Vagina (tissue), 2 donors: ENCODE data around the gene MAST4. TPM values are rescaled to one million over a fixed set of nuclear protein-coding genes. Genes with fewer than 3 reads are reported as not detected.
A peak's percentile ranks its signal among the peaks of the same experiment; 100 is the strongest.

ENCODE experiments used
- DNase-seq, 2 donors: peaks; one replicate each; pipeline ENCODE4 v3.0.0-alpha.2; 2017; ENCODE audit errors: extremely low spot score in 2 of 2
- H3K27ac ChIP-seq: fragments of 200-600 bp; sonication (generic); one replicate; pipeline ENCODE4 v1.5.1; 2019
- H3K27me3 ChIP-seq: fragments of 200-600 bp; sonication (generic); one replicate; pipeline ENCODE4 v1.5.1; 2019
- H3K36me3 ChIP-seq, 2 donors: fragments of 200-600 bp; sonication (generic); one replicate each; pipeline ENCODE4 v1.5.1; 2017 to 2019
- H3K4me1 ChIP-seq: fragments of 200-600 bp; sonication (generic); one replicate; pipeline ENCODE4 v1.5.1; 2019
- H3K4me3 ChIP-seq, 2 donors: fragments of 200-600 bp; sonication (generic); 1 replicate in 1 of 2; 2 replicates in 1 of 2; pipeline ENCODE4 v1.5.1; 2016 to 2019
- H3K9me3 ChIP-seq: fragments of 200-600 bp; sonication (generic); one replicate; pipeline ENCODE4 v1.5.1; 2019
- POLR2A ChIP-seq, 2 donors: fragments of 450-650 bp; IDR thresholded peaks; one replicate each; pipeline ENCODE4 v1.6.1; 2017; ENCODE audit warnings: antibody characterized with exemption in 2 of 2, mild to moderate bottlenecking in 2 of 2, moderate library complexity in 2 of 2
- POLR2AphosphoS5 ChIP-seq, 2 donors: sonication (generic); formaldehyde crosslinking; IDR thresholded peaks; one replicate each; pipeline ENCODE4 v1.9.0; 2017; ENCODE audit warnings: antibody characterized with exemption in 2 of 2, mild to moderate bottlenecking in 2 of 2, low read depth in 1 of 2; ENCODE audit not compliant: insufficient read depth in 1 of 2
- intact Hi-C: fragments of 100-400 bp; cut with DNase I; formaldehyde crosslinking; loops from one replicate; pipeline ENCODE4 v1.15.1; 2023
- total RNA-seq: library from RNA; depleted of rRNA; stranded (reverse); fragments of >200 nt; gene quantifications from one replicate; pipeline ENCODE4 v1.2.3, GENCODE V29; 2016
- TF ChIP-seq, protein P1 (sequence below), 3 experiments: fragments of 450-650 bp in 2 of 3; fragments of 200-600 bp in 1 of 3; sonication (generic) in 1 of 3; IDR thresholded peaks; one replicate each; pipeline ENCODE4 v1.5.1; 2017 to 2019; ENCODE audit warnings: antibody characterized with exemption in 3 of 3, mild to moderate bottlenecking in 2 of 3, moderate library complexity in 2 of 3

The MAST4 gene
- total RNA-seq, 1 donor from 2014 or later = 85.9 TPM

GRCh38 chr5:67028941-67029340 lies 432.7 kb downstream of the MAST4 start:
- no peak for DNase-seq
- TF ChIP-seq, protein P1, sequence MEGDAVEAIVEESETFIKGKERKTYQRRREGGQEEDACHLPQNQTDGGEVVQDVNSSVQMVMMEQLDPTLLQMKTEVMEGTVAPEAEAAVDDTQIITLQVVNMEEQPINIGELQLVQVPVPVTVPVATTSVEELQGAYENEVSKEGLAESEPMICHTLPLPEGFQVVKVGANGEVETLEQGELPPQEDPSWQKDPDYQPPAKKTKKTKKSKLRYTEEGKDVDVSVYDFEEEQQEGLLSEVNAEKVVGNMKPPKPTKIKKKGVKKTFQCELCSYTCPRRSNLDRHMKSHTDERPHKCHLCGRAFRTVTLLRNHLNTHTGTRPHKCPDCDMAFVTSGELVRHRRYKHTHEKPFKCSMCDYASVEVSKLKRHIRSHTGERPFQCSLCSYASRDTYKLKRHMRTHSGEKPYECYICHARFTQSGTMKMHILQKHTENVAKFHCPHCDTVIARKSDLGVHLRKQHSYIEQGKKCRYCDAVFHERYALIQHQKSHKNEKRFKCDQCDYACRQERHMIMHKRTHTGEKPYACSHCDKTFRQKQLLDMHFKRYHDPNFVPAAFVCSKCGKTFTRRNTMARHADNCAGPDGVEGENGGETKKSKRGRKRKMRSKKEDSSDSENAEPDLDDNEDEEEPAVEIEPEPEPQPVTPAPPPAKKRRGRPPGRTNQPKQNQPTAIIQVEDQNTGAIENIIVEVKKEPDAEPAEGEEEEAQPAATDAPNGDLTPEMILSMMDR (IDR thresholded peaks at IDR 0.05) = no peak
- TF ChIP-seq POLR2AphosphoS5 (IDR thresholded peaks at IDR 0.05; ENCODE audit: insufficient read depth in 1 of 2, low read depth in 1 of 2) (no peak), POLR2A (IDR thresholded peaks at IDR 0.05) (no peak)
- Histone ChIP-seq H3K4me1 (peaks cover 28% of the 10 kb centered on the region), H3K27me3 (no peaks in the 10 kb centered on the region), H3K4me3 (no peak overlapping the region), H3K27ac (no peak overlapping the region), H3K9me3 (no peaks in the 10 kb centered on the region), H3K36me3 (no peaks in the 10 kb centered on the region)
- intact Hi-C loops = no loop called here

DNA sequence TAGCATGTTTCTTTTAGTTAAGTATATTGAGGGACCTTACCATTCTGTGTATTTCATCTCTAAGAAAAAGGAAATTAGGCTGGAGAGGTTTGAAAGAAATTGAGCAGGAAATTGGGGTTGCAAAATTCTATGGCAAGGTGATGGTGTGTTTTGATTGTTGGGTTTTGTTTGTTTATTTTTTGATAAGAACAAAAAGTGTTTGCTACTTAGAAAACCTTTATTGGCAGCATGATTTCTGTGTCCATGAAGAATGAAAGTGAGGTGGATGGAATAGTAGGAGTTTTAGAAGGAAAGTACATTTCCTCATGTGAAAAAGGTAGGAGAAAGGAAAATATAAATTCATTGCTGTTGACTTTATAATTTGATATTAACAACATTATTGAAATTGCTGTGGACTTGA lies 433.3 kb downstream of the MAST4 start:
- intact Hi-C loops = no loop called here
- Histone ChIP-seq H3K36me3 (no peaks in the 10 kb centered on the region), H3K9me3 (no peaks in the 10 kb centered on the region), H3K27me3 (no peaks in the 10 kb centered on the region), H3K4me1 (peaks cover 28% of the 10 kb centered on the region), H3K4me3 (no peak overlapping the region), H3K27ac (no peak overlapping the region)
- TF ChIP-seq, protein P1 (IDR thresholded peaks at IDR 0.05) = no peak
- no peak for TF ChIP-seq POLR2AphosphoS5 (IDR thresholded peaks at IDR 0.05; ENCODE audit: insufficient read depth in 1 of 2, low read depth in 1 of 2)
- no peak for TF ChIP-seq POLR2A (IDR thresholded peaks at IDR 0.05)
- no peak for DNase-seq

DNA sequence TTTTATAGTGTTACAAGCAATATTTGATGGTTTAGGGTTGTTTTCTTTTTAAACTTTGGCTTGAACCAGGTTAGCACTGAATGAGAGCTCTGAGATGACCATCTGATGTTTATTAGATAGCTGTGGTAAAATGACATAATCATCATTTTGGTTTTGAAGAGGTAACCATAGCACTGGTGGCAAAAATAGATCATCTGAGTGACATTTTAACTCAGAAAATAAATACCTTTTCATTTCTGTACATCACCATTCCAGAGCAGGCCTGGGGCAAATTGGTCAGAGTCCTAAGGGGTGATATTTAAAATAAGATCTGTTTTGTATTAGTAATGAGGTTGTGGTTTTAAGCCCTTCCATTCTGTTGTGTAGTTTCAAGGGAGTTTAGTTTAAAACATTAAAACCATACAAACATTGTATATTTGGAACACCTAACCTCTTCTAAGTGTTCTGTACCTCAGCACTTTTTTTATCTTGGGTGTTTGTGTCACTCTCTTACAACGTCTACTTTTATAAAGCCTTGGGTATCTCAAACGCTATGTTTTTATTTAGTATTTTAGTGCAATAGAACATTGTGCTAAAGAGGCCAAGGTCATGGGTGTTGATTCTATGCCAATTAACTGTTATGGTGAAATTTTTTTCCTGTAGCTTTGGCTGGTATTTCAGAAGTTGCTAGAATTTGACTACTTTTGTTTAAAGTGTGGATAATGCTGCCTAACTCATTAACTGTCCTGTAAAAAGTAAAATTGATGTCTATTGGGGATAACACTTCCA lies 434.3 kb downstream of the MAST4 start:
- TF ChIP-seq, protein P1 (IDR thresholded peaks at IDR 0.05) = no peak
- TF ChIP-seq POLR2AphosphoS5 (IDR thresholded peaks at IDR 0.05; ENCODE audit: insufficient read depth in 1 of 2, low read depth in 1 of 2) (no peak), POLR2A (IDR thresholded peaks at IDR 0.05) (no peak)
- Histone ChIP-seq H3K36me3 (no peaks in the 10 kb centered on the region), H3K27me3 (no peaks in the 10 kb centered on the region), H3K27ac (no peak overlapping the region), H3K9me3 (no peaks in the 10 kb centered on the region), H3K4me1 (peaks cover 28% of the 10 kb centered on the region), H3K4me3 (no peak overlapping the region)
- no peak for DNase-seq
- intact Hi-C loops = loop anchor here (10.0 kb wide), 1 partner anchor 64 kb away; no protein-coding TSS in a partner anchor

DNA sequence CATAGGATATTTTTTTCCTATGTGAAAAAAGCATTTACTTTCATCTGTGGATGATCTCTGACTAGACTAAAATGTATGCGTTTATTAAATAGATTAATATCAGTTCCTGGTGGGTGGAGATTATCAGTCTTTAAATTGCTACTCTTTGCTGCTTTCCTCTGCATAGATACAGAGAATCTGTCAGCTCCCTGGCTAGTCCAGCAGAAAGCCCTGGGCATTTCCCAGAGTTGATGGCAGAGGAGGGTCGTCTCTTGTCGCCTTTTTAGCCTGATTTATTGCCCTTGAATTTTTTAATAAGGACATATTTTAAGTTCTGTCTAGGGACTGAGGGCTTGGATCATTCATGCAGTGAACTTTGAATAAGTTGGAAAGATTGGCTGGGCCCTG lies 434.9 kb downstream of the MAST4 start:
- Histone ChIP-seq H3K4me1 (peaks cover 28% of the 10 kb centered on the region), H3K4me3 (no peak overlapping the region), H3K9me3 (no peaks in the 10 kb centered on the region), H3K27ac (no peak overlapping the region), H3K36me3 (no peaks in the 10 kb centered on the region), H3K27me3 (no peaks in the 10 kb centered on the region)
- TF ChIP-seq, protein P1 (IDR thresholded peaks at IDR 0.05) = no peak
- no peak for TF ChIP-seq POLR2AphosphoS5 (IDR thresholded peaks at IDR 0.05; ENCODE audit: insufficient read depth in 1 of 2, low read depth in 1 of 2)
- TF ChIP-seq POLR2A (IDR thresholded peaks at IDR 0.05) = no peak
- DNase-seq = no peak
- intact Hi-C loops = loop anchor here (10.0 kb wide), 1 partner anchor 64 kb away; no protein-coding TSS in a partner anchor

- Histone ChIP-seq H3K9me3 (no peaks in the 10 kb centered on the region), H3K27me3 (no peaks in the 10 kb centered on the region), H3K27ac (no peak overlapping the region), H3K4me3 (no peak overlapping the region), H3K36me3 (no peaks in the 10 kb centered on the region), H3K4me1 (peaks cover 30% of the 10 kb centered on the region)
- peak in 1 of 2 donors; percentile 6 for TF ChIP-seq POLR2AphosphoS5 (IDR thresholded peaks at IDR 0.05; ENCODE audit: insufficient read depth in 1 of 2, low read depth in 1 of 2)
- TF ChIP-seq POLR2A (IDR thresholded peaks at IDR 0.05) = no peak
- TF ChIP-seq, protein P1 (IDR thresholded peaks at IDR 0.05) = no peak
- intact Hi-C loops = loop anchor here (10.0 kb wide), 1 partner anchor 63 kb away; no protein-coding TSS in a partner anchor
- no peak for DNase-seq
Observed at GRCh38 chr5:67031692-67032091, 435.5 kb downstream of the MAST4 start.
